Upper lobe of right lung (tissue), 1 donor: Measurements from ENCODE around the gene CCT8L2. TPM values are rescaled to one million over a fixed set of nuclear protein-coding genes. Genes with fewer than 3 reads are reported as not detected.
"Not testable (repeated sequence)": the region's sequence is repeated elsewhere in the genome, so short reads cannot be mapped to it uniquely, and the experiment has no call there.

Source experiments
- ATAC-seq: fragments of 200-7000 bp; cut with Tn5 transposase; one replicate; pipeline ENCODE4 v1.9.1; 2020; ENCODE audit warnings: mild to moderate bottlenecking, moderate library complexity
- DNase-seq: peaks from one replicate; pipeline ENCODE4 v3.0.0-alpha.2; 2020
- H3K27ac ChIP-seq: fragments of 200-600 bp; one replicate; pipeline ENCODE4 v1.8.0; 2022
- H3K27me3 ChIP-seq: fragments of 200-600 bp; one replicate; pipeline ENCODE4 v1.8.0; 2022; ENCODE audit warnings: mild to moderate bottlenecking
- H3K36me3 ChIP-seq: fragments of 200-600 bp; one replicate; pipeline ENCODE4 v1.8.0; 2022
- H3K4me1 ChIP-seq: fragments of 200-600 bp; one replicate; pipeline ENCODE4 v1.8.0; 2022
- H3K4me3 ChIP-seq: fragments of 200-600 bp; one replicate; pipeline ENCODE4 v1.8.0; 2022; ENCODE audit warnings: mild to moderate bottlenecking
- H3K9me3 ChIP-seq: fragments of 200-600 bp; one replicate; pipeline ENCODE4 v1.8.0; 2022
- intact Hi-C: fragments of 100-400 bp; cut with DNase I; formaldehyde crosslinking; loops from one replicate; pipeline ENCODE4 v1.11.0; 2022
- total RNA-seq: library from RNA; stranded (reverse); fragmentation: NEBNext Ultra II Directional; extraction: Animal tissue kit (Norgen Biotek cat#: 25700); gene quantifications from one replicate; pipeline ENCODE4 v1.2.1, GENCODE V29; 2021
- TF ChIP-seq, protein P1 (sequence below): fragments of 200-600 bp; IDR thresholded peaks from one replicate; pipeline ENCODE4 v1.8.0; 2022; ENCODE audit warnings: antibody characterized with exemption
- donor health status: DM: no; HTN: yes; CAD: no; lungs with severe emphysema.

The CCT8L2 gene
- total RNA-seq, 1 donor from 2014 or later = not detected

DNA sequence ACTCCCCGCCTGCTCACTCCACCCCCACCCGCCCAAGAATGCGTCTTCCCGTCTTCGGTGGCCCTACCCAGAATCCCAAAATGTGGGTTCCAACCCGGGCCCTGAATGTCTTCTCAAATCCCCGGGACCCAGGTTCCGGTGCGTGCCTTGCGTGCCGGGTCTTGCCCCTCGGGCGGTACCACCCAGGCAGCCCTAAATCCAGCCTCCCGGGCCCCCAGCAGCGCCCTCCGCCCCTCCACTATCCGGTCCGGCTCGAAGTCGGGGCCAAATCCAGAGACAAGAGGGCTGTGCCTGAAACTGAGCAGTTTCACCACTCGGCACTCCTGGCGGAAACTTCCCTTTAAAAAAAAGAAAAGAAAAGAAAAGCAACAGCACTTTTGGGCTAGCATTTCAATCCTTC, 16.3 kb upstream of the CCT8L2 start:
- H3K4me3 ChIP-seq = no peak overlapping the region
- DNase-seq (no peak), ATAC-seq (no peak)

DNA sequence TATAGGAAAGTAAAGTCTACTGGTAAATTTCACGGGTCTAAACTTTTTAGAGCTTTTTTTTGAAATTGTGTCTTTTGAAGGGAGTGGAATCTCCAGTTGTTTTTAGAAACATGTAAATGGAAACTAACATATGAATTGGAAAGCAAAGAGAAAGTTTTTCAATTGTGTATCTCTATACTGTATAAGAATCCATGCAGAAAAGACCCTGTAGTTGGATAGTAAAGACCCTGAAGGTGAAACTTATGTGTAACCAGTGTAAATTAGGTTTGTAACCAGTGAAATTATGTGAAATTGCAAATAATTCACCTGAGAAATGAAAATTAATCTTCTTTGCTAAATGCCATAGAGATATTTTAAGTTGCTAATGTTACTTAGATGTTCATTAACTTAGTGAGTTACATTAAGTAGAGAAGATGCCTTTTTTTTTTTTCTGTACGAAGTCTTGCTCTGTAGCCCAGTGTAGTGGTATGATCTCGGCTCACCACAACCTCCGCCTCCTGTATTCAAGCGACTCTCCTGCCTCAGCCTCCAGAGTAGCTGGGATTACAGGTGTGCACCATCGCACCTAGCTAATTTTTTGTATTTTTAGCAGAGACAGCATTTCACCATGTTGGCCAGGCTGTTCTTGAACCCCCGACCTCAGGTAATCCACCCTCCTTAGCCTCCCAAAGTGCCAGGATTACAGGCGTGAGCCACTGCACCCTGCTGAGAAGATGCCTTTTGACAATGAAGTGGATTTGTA, 11.8 kb upstream of the CCT8L2 start:
- not testable (repeated sequence) for H3K9me3 ChIP-seq

More for the DNA sequence above, 16.3 kb upstream of the CCT8L2 start:
- H3K27me3 ChIP-seq = peaks cover 19% of the 10 kb centered on the region
- H3K9me3 ChIP-seq = no peaks in the 10 kb centered on the region
- no peaks in the 10 kb centered on the region for H3K4me1 ChIP-seq
- intact Hi-C loops = no loop called here
- H3K36me3 ChIP-seq = no peaks in the 10 kb centered on the region
- H3K27ac ChIP-seq = no peak overlapping the region
- TF ChIP-seq, protein P1, sequence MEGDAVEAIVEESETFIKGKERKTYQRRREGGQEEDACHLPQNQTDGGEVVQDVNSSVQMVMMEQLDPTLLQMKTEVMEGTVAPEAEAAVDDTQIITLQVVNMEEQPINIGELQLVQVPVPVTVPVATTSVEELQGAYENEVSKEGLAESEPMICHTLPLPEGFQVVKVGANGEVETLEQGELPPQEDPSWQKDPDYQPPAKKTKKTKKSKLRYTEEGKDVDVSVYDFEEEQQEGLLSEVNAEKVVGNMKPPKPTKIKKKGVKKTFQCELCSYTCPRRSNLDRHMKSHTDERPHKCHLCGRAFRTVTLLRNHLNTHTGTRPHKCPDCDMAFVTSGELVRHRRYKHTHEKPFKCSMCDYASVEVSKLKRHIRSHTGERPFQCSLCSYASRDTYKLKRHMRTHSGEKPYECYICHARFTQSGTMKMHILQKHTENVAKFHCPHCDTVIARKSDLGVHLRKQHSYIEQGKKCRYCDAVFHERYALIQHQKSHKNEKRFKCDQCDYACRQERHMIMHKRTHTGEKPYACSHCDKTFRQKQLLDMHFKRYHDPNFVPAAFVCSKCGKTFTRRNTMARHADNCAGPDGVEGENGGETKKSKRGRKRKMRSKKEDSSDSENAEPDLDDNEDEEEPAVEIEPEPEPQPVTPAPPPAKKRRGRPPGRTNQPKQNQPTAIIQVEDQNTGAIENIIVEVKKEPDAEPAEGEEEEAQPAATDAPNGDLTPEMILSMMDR = no peak

DNA sequence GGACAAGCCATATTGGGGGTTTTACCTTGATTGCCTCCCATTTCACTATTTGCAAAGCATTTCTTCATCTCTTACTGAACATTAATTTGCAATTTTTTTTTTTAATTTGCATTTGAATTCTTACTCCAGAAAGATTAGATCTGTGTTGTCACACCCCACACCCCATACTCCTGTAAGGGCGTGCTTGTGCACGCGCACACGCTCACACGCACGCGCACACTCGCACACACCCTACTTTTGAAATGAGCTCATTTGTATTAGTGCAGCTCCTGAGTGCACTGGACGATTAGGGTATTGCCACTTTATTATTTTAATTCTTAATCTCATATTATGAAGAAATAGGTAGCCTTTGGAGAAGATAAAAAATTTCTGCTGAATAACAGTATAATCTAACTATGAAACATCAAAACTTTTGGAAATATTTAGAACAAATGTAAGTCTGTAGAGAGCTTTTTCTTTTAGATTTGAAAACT, 11.2 kb upstream of the CCT8L2 start:
- H3K4me3 ChIP-seq, intact Hi-C loops, H3K36me3 ChIP-seq, ATAC-seq, H3K9me3 ChIP-seq, H3K27ac ChIP-seq, H3K4me1 ChIP-seq, DNase-seq: not testable (repeated sequence)
- peaks cover 35% of the 10 kb centered on the region for H3K27me3 ChIP-seq

More for the DNA sequence above, 11.8 kb upstream of the CCT8L2 start:
- H3K4me1 ChIP-seq, ATAC-seq, H3K27ac ChIP-seq, intact Hi-C loops, H3K36me3 ChIP-seq, DNase-seq, H3K4me3 ChIP-seq: not testable (repeated sequence)
- H3K27me3 ChIP-seq = peaks cover 36% of the 10 kb centered on the region

DNA sequence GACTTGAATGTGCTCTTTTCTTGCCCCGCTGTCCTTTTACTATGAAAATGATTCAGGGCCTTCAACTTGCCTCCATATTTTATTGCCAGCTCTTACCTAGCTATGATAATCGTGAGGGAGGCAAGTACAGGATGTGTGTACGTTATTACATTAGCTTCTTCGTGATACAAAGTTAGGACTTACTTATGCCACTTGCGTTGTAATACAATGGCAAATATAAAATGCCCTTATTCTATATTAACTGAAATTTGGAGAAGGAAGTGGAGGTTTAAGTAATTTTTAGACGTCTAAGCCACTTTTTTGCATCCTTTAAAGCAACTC, 10.8 kb upstream of the CCT8L2 start:
- Histone ChIP-seq H3K4me3 (peak overlapping the region; percentile 39), H3K27ac (no peak overlapping the region)

DNA sequence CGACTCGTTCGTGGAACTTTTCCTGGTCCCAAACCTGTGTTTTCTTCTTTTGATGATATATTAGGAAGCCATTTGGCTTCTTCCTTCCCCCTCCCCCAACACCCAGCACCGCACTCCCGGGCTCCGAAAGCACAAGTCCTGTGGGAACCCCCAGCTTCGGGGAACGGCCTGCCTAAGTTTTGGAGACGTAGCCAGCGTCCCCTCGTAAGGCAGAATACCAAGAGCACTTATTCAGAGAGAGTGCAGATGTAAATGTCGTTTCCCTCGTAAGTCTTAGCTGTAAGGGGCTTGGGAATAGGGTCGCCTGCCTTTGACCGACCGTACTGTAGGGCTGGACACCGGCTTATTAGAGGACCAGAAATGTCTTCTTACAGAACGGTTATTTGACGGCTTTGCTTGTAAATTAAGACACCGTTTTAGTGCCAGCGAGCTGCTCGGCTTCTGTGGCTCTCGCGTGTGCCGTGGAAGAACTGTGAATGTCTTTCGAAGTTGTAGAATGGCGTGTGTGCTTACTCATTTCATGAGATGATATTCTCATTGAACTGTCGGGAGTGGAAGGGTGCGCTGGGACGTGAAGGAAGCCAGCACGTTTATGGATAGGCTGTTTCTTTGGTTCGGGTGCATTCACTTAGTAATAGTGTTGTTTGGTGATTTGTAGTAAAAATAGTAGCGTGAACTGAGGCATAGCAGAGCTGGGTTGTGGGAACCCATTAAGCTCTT, 10.3 kb upstream of the CCT8L2 start:
- H3K36me3 ChIP-seq, ATAC-seq, H3K4me1 ChIP-seq, DNase-seq, H3K9me3 ChIP-seq, intact Hi-C loops, H3K27ac ChIP-seq: not testable (repeated sequence)
- peaks cover 40% of the 10 kb centered on the region for H3K27me3 ChIP-seq
- peak overlapping the region; percentile 39 for H3K4me3 ChIP-seq

More for the DNA sequence above, 10.8 kb upstream of the CCT8L2 start:
- peaks cover 35% of the 10 kb centered on the region for H3K27me3 ChIP-seq
- no peaks in the 10 kb centered on the region for H3K9me3 ChIP-seq
- no peaks in the 10 kb centered on the region for H3K36me3 ChIP-seq
- DNase-seq (no peak), ATAC-seq (no peak)
- H3K4me1 ChIP-seq = no peaks in the 10 kb centered on the region
- TF ChIP-seq, protein P1 = no peak
- intact Hi-C loops = no loop called here

DNA sequence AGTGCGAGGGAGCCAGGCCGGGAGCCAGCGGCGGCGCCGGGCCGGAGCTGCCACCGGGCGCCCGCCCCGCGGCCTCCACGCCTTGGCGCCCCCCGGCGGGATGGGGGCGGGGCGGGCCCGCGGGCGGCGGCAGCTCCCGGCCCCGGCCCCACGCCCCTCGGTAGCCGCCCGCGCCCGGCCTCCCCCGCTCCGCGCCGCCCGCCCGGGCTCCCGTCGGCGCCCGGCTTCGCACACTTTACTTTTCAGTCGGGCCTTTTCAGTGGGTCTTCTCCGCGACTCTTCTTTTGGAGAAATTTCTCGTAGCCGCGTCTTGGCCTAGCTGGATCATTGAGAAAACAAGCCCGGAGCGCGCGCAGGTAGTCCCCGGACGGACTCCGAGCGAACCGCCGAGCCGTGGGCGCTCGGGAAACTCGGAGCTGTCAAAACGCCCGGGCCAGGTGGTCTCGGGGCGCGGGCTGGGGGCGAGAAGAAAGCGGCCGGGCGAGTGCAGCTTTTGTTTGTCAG, 9.7 kb upstream of the CCT8L2 start:
- intact Hi-C loops, H3K27ac ChIP-seq, H3K36me3 ChIP-seq, H3K9me3 ChIP-seq, H3K4me1 ChIP-seq, DNase-seq: not testable (repeated sequence)
- Histone ChIP-seq H3K4me3 (peak overlapping the region; percentile 42), H3K27me3 (peaks cover 35% of the 10 kb centered on the region)
- peak; percentile 2 for ATAC-seq

DNA sequence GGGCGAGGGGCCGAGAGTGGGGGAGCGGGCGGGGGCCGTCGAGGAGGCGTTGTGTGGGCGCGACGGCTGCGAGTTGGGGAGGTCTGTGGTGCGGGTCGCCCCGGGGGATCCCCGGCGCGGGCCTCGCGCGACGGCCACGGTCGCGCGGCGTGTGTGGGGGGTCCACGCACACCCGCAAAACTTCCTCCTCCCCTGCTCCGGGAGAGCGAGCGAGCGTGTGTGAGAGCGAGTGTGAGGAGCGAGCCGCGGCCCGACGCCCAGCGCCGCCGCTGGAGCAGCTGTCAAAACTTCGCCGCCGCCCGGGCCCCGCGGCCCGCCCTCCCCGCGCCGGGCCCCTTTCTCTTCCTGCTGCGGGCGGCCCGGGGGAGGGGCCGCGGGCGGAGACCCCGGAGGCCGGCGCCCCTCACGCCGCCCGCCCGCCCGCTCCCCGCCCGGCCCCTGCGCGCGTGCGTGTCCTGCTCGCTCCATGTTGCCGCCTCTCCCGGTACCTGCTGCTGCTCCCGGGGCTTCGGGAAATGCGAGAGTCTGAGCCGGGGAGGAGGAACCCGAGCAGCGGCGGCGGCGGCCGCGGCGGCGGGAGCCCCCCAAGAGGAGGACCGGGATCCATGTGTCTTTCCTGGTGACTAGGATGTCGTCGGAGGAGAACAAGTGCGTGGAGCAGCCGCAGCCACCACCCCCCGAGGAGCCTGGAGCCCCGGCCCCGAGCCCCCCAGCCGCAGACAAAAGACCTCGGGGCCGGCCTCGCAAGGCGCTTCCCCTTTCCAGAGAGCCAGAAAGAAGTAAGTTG, 9.0 kb upstream of the CCT8L2 start:
- Histone ChIP-seq H3K27me3 (peaks cover 35% of the 10 kb centered on the region), H3K4me1 (no peaks in the 10 kb centered on the region), H3K4me3 (peak overlapping the region; percentile 42), H3K36me3 (no peaks in the 10 kb centered on the region), H3K27ac (peak overlapping the region; percentile 30), H3K9me3 (no peaks in the 10 kb centered on the region)
- DNase-seq = no peak
- TF ChIP-seq, protein P1 = no peak
- ATAC-seq = peak; percentile 63
- intact Hi-C loops = no loop called here

DNA sequence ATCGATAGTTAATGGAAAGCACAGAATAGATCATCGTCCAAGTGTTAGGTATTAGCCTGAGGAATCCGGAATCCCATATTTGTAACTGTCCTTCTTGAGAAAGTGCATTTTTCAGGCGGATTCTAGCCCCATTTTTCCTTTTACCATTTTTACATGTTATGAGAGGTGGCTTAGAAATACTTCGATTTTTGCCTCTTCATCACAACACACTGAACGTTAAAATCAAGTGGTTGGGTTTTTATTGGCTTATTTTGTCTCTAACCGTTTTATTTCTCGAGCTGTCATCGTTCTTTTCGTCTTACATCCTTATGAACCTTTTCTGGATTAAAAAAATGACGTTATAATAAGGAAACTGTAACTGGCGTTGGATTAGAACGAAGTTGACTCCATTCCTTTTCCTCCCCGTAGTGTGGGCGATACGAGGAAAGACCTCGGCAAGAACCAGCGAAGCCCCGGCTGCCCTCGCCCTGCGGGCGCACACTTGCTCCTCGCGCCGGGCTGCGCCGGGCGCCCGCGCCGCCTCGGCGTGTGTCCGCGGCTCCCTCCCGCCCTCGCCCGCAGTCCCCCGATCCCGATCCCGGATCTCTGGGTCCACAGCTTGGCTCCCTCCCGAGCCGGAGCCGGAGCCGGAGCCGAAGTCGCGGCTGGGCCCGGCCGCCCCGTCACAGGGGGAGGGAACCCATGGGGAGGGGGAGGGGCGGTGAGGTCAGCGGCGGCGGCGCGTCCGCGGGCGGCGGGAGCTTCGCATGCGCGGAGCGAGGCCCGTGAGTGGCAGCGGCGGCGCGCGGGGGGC, 8.2 kb upstream of the CCT8L2 start:
- Histone ChIP-seq H3K27me3 (peaks cover 35% of the 10 kb centered on the region), H3K4me3 (peak overlapping the region; percentile 42)
- H3K9me3 ChIP-seq, intact Hi-C loops, H3K27ac ChIP-seq, H3K4me1 ChIP-seq, H3K36me3 ChIP-seq: not testable (repeated sequence)
- ATAC-seq (peak; percentile 96), DNase-seq (peak; percentile 90)

DNA sequence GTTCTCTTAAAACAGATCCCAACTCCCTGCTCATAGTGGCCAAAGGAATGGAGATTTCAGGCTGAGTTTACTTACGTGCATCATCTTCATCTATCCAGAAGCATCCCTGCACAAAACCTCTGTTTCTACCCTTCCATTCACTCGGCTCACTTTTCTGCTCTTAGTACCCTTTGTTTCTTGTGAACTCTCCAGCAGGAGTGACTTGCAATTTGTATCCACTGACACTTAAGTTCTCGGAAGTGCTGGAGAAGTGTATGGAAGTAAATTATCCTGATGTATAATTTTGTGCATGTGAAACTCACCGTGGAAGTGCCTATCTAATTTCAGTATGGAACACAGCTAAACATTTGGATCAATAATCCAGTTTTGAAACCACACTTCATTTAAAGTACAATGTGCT, 7.0 kb upstream of the CCT8L2 start:
- intact Hi-C loops = not testable (repeated sequence)
- peaks cover 32% of the 10 kb centered on the region for H3K27me3 ChIP-seq

DNA sequence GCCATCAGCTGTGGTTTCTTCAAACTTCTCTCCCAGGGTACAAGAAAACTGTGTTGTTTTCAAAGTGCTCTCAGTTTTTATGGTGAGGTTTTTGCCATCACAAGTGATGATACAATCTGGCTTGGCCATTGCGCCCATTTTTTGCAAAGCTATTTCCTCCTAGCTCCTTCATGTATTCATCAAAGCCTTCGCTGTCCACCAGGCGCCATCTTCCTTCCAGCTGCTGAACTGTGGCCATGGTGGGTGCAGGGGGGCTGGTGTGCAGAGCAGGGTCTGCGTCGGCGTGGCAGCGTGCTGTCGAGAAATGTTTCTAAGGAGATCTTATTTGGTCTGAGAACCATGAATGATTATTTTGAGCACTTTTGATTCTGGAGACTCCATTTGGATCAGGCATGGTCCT, 2.6 kb upstream of the CCT8L2 start:
- ATAC-seq, intact Hi-C loops, H3K27ac ChIP-seq, H3K9me3 ChIP-seq, H3K36me3 ChIP-seq, DNase-seq, H3K4me1 ChIP-seq, H3K4me3 ChIP-seq: not testable (repeated sequence)
- H3K27me3 ChIP-seq = peaks cover 10% of the 10 kb centered on the region

More for the DNA sequence above, 7.0 kb upstream of the CCT8L2 start:
- H3K4me3 ChIP-seq, H3K27ac ChIP-seq, ATAC-seq, H3K36me3 ChIP-seq, H3K9me3 ChIP-seq, H3K4me1 ChIP-seq, DNase-seq: not testable (repeated sequence)
